Naive thymus-derived CD4-positive, alpha-beta T cell (primary cell): ENCODE measurements around the gene ICOSLG. TPM values are rescaled to one million over a fixed set of nuclear protein-coding genes. Genes with fewer than 3 reads are reported as not detected.
"Not testable (repeated sequence)": the region's sequence is repeated elsewhere in the genome, so short reads cannot be mapped to it uniquely, and the experiment has no call there.

Source experiments
- ATAC-seq: fragments of 150-1000 bp; cut with Tn5 transposase; 2 replicates; pipeline ENCODE4 v1.10.0; 2021; ENCODE audit warnings: mild to moderate bottlenecking, moderate library complexity
- CTCF ChIA-PET: fragments of 350-600 bp; sonication (Branson Sonifier 250); formaldehyde crosslinking; loops from one replicate; lab custom pipeline; 2021; ENCODE audit warnings: antibody characterized with exemption; lab: Charles Lee
- POLR2A ChIA-PET: fragments of 350-600 bp; sonication (Branson Sonifier 250); formaldehyde crosslinking; loops from one replicate; lab custom pipeline; 2021; ENCODE audit warnings: antibody characterized with exemption, inconsistent platforms; lab: Charles Lee
- DNase-seq, 9 donors: peaks; one replicate each; pipeline versions ENCODE4 v3.0.0 to v3.0.0-alpha.2; 2020 to 2022; ENCODE audit warnings: mixed read lengths in 1 of 9
- H3K27ac ChIP-seq: one replicate; pipeline ENCODE4 v1.7.0; 2013; ENCODE audit warnings: mild to moderate bottlenecking, low read depth, low read length, moderate library complexity
- H3K27me3 ChIP-seq, 2 donors: one replicate each; pipeline ENCODE4 v1.7.0; 2013; ENCODE audit warnings: low read length in 2 of 2, mild to moderate bottlenecking in 2 of 2, moderate library complexity in 2 of 2; ENCODE audit not compliant: control insufficient read depth in 2 of 2, insufficient read depth in 2 of 2
- H3K36me3 ChIP-seq, 3 experiments: 1 replicate in 2 of 3; 2 replicates in 1 of 3; pipeline ENCODE4 v1.7.0; 2013; ENCODE audit warnings: low read length in 3 of 3, mild to moderate bottlenecking in 3 of 3, moderate library complexity in 1 of 3; ENCODE audit not compliant: insufficient read depth in 3 of 3, control insufficient read depth in 2 of 3
- H3K4me1 ChIP-seq, 2 donors: one replicate each; pipeline ENCODE4 v1.7.0; 2013; ENCODE audit warnings: low read length in 2 of 2, mild to moderate bottlenecking in 2 of 2, moderate library complexity in 1 of 2; ENCODE audit not compliant: control insufficient read depth in 2 of 2, insufficient read depth in 2 of 2
- H3K4me3 ChIP-seq: 2 replicates; pipeline ENCODE4 v1.7.0; 2013; ENCODE audit warnings: mild to moderate bottlenecking, low read length
- H3K9me3 ChIP-seq, 3 experiments: 1 replicate in 2 of 3; 2 replicates in 1 of 3; pipeline ENCODE4 v1.7.0; 2013; ENCODE audit warnings: low read length in 3 of 3; ENCODE audit not compliant: control insufficient read depth in 2 of 3
- H3K27ac Mint-ChIP-seq, 9 donors: one replicate each; pipeline ENCODE4 v1.8.0; 2020 to 2022; ENCODE audit warnings: mixed read lengths in 9 of 9, mild to moderate bottlenecking in 8 of 9, moderate library complexity in 5 of 9, inconsistent platforms in 2 of 9
- H3K27me3 Mint-ChIP-seq, 5 donors: one replicate each; pipeline ENCODE4 v1.8.0; 2021 to 2022; ENCODE audit warnings: mixed read lengths in 5 of 5, mild to moderate bottlenecking in 1 of 5
- H3K36me3 Mint-ChIP-seq, 5 donors: one replicate each; pipeline ENCODE4 v1.8.0; 2020 to 2022; ENCODE audit warnings: mixed read lengths in 5 of 5, mild to moderate bottlenecking in 3 of 5, inconsistent platforms in 1 of 5
- H3K4me1 Mint-ChIP-seq, 7 donors: one replicate each; pipeline ENCODE4 v1.8.0; 2020 to 2022; ENCODE audit warnings: mixed read lengths in 7 of 7, mild to moderate bottlenecking in 3 of 7, inconsistent platforms in 1 of 7
- H3K4me3 Mint-ChIP-seq, 10 donors: one replicate each; pipeline ENCODE4 v1.8.0; 2020 to 2022; ENCODE audit warnings: mild to moderate bottlenecking in 10 of 10, mixed read lengths in 10 of 10, moderate library complexity in 6 of 10, inconsistent platforms in 2 of 10
- H3K9me3 Mint-ChIP-seq, 11 donors: one replicate each; pipeline ENCODE4 v1.8.0; 2020 to 2022; ENCODE audit warnings: mixed read lengths in 11 of 11, mild to moderate bottlenecking in 4 of 11, inconsistent platforms in 1 of 11, moderate library complexity in 1 of 11
- intact Hi-C, 2 donors: fragments of 100-400 bp; cut with micrococcal nuclease; formaldehyde crosslinking; loops; one replicate each; pipeline ENCODE4 v1.15.1; 2023
- polyA plus RNA-seq, 2 donors: library from polyadenylated mRNA; unstranded; fragments of 300-500 nt; fragmentation: Illumina TruSeq; gene quantifications; one replicate each; pipeline ENCODE4 v1.2.3, GENCODE V29; 2021
- total RNA-seq, 6 experiments: library from RNA in 5 of 6; stranded (reverse) in 5 of 6; gene quantifications; 1 replicate in 5 of 6; 2 replicates in 1 of 6; pipeline ENCODE4 v1.2.3 and lab custom pipeline; 2021 to 2026

Gene ICOSLG
- total and polyA plus RNA-seq, 7 experiments from 2014 or later = 0.45 to 20.4 (median 4.9) TPM

GRCh38 chr21:44260066-44260465 is 19.3 kb upstream of the ICOSLG start:
- H3K27me3 ChIP-seq = no peaks in the 10 kb centered on the region
- Mint-ChIP-seq H3K27ac (no peak overlapping the region), H3K27me3 (peaks cover 0 to 7% (median 0%) of the 10 kb centered on the region in 5 donors), H3K9me3 (peaks cover 0 to 1% (median 0%) of the 10 kb centered on the region in 11 donors), H3K36me3 (no peaks in the 10 kb centered on the region), H3K4me1 (no peaks in the 10 kb centered on the region), H3K4me3 (no peak overlapping the region)
- H3K4me3 ChIP-seq = no peak overlapping the region
- H3K9me3 ChIP-seq = no peaks in the 10 kb centered on the region
- H3K4me1 ChIP-seq = no peaks in the 10 kb centered on the region
- H3K27ac ChIP-seq = no peak overlapping the region
- ATAC-seq = no peak
- intact Hi-C loops = no loop called here
- CTCF ChIA-PET = no interaction called here
- no peaks in the 10 kb centered on the region for H3K36me3 ChIP-seq
- no peak for DNase-seq
- POLR2A ChIA-PET = no interaction called here

DNA sequence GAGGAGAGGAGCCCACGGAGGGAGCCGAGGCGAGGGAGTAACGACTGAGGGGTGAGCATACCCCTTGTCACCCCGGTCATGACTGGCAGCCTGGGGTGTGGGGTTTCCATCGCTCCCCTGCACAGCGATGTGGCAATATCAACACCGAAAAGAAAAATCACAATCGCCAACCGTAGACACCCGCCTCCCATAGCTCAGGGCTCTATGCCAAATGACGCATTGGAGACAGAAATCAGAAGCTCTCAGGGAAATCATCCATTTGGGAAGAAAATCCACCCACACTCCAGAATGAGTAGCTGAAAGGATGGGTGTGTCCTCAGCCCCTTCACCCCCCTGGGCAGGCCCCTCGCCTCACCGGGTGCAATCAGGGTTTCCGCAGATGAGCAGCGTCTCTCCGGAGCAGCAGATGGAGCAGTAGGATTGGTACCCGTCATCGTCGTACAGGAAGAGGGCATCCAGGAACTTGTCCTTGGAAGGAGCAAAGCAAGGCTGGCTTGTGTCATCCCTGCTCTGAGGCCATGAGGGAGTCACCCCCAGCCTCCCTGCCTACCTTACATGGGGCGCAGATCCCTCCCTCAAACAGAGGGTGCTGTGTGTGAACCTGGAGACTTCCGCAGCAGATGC is 18.5 kb upstream of the ICOSLG start:
- no peak for DNase-seq
- H3K27me3 Mint-ChIP-seq = peaks cover 0 to 9% (median 0%) of the 10 kb centered on the region in 5 donors
- no peaks in the 10 kb centered on the region for H3K4me1 ChIP-seq
- no peaks in the 10 kb centered on the region for H3K27me3 ChIP-seq
- no peaks in the 10 kb centered on the region for H3K9me3 ChIP-seq
- no peaks in the 10 kb centered on the region for H3K36me3 Mint-ChIP-seq
- H3K4me1 Mint-ChIP-seq = peaks cover 0 to 3% (median 0%) of the 10 kb centered on the region in 7 donors
- ATAC-seq = no peak
- H3K4me3 Mint-ChIP-seq = no peak overlapping the region
- H3K27ac ChIP-seq = no peak overlapping the region
- CTCF ChIA-PET = interaction anchor here (0.8 kb wide), 1 partner anchor 341 kb away, joined by 3 read pairs; no protein-coding TSS in a partner anchor
- peaks cover 0 to 1% (median 0%) of the 10 kb centered on the region in 11 donors for H3K9me3 Mint-ChIP-seq
- H3K27ac Mint-ChIP-seq = peak overlapping the region in 2 of 9 donors; percentile 21 to 41
- POLR2A ChIA-PET = no interaction called here
- intact Hi-C loops = no loop called here
- H3K4me3 ChIP-seq = no peak overlapping the region
- H3K36me3 ChIP-seq = no peaks in the 10 kb centered on the region

DNA sequence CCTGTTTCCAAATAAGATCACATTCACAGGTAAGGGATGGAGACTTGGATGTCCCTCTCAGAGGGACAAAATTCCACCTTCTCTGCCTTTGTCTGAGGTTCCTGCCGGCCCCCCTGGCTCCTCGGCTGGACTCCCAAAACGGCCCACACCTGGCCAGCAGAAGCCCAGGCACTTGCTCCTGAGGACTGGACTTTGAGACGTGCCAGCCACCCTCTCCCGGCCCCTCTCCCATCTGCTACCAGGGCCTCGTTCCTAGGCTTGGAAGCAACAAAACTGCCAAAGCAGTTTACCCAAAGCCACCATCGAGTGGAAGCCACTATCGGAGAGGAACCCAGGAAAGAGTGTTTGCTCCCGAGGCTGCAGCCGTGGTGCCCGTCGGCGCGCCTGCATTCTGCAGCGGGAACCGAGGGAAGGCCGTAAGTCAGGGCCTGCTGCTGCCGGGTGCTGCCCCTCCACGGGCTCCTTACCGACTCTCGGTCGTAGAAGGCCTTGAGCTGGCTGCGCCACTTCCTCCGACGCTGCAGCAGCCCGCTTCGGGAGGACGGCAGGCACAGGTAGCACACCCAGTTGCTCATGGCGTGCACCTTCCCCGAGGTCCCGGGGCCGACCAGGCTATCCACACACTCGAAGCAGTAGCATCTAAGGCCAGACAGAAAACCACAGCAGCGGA is 17.4 kb upstream of the ICOSLG start:
- CTCF ChIA-PET = interaction anchor here (0.6 to 0.8 kb wide), 2 partner anchors 340 to 590 kb away, joined by 3 read pairs; no protein-coding TSS in a partner anchor
- no peaks in the 10 kb centered on the region for H3K9me3 ChIP-seq
- no peak overlapping the region for H3K4me3 ChIP-seq
- Mint-ChIP-seq H3K27ac (peak overlapping the region in 1 of 9 donors; percentile 49), H3K9me3 (peaks cover 0 to 1% (median 0%) of the 10 kb centered on the region in 11 donors), H3K36me3 (no peaks in the 10 kb centered on the region), H3K4me3 (no peak overlapping the region), H3K4me1 (peaks cover 0 to 3% (median 0%) of the 10 kb centered on the region in 7 donors), H3K27me3 (peaks cover 0 to 14% (median 0%) of the 10 kb centered on the region in 5 donors)
- intact Hi-C loops = no loop called here
- no peak overlapping the region for H3K27ac ChIP-seq
- ATAC-seq (no peak), DNase-seq (no peak)
- no peaks in the 10 kb centered on the region for H3K4me1 ChIP-seq
- H3K27me3 ChIP-seq = no peaks in the 10 kb centered on the region
- POLR2A ChIA-PET = no interaction called here
- no peaks in the 10 kb centered on the region for H3K36me3 ChIP-seq

- Mint-ChIP-seq H3K27ac (no peak overlapping the region), H3K36me3 (no peaks in the 10 kb centered on the region), H3K9me3 (peaks cover 0 to 1% (median 0%) of the 10 kb centered on the region in 11 donors), H3K4me1 (peaks cover 0 to 3% (median 0%) of the 10 kb centered on the region in 7 donors), H3K27me3 (peaks cover 0 to 14% (median 0%) of the 10 kb centered on the region in 5 donors), H3K4me3 (no peak overlapping the region)
- ChIA-PET CTCF (no interaction called here), POLR2A (no interaction called here)
- no peaks in the 10 kb centered on the region for H3K27me3 ChIP-seq
- ATAC-seq = no peak
- DNase-seq = no peak
- H3K4me3 ChIP-seq = no peak overlapping the region
- H3K9me3 ChIP-seq = no peaks in the 10 kb centered on the region
- no peaks in the 10 kb centered on the region for H3K4me1 ChIP-seq
- no peaks in the 10 kb centered on the region for H3K36me3 ChIP-seq
- intact Hi-C loops = no loop called here
- H3K27ac ChIP-seq = no peak overlapping the region
Observed at GRCh38 chr21:44255511-44255981, 14.8 kb upstream of the ICOSLG start.

- intact Hi-C loops = no loop called here
- Mint-ChIP-seq H3K4me1 (peaks cover 0 to 3% (median 0%) of the 10 kb centered on the region in 7 donors), H3K36me3 (no peaks in the 10 kb centered on the region), H3K27ac (no peak overlapping the region), H3K9me3 (no peaks in the 10 kb centered on the region), H3K27me3 (peaks cover 0 to 8% (median 0%) of the 10 kb centered on the region in 5 donors), H3K4me3 (no peak overlapping the region)
- ChIA-PET CTCF (no interaction called here), POLR2A (no interaction called here)
- Histone ChIP-seq H3K9me3 (no peaks in the 10 kb centered on the region), H3K4me1 (no peaks in the 10 kb centered on the region), H3K27ac (no peak overlapping the region), H3K4me3 (no peak overlapping the region), H3K36me3 (no peaks in the 10 kb centered on the region), H3K27me3 (no peaks in the 10 kb centered on the region)
- no peak for ATAC-seq
- DNase-seq = no peak
Observed at GRCh38 chr21:44253832-44254710, 13.3 kb upstream of the ICOSLG start.

- H3K4me3 ChIP-seq, H3K36me3 ChIP-seq, ATAC-seq, H3K27ac Mint-ChIP-seq, DNase-seq, H3K9me3 ChIP-seq, H3K27ac ChIP-seq, H3K4me3 Mint-ChIP-seq, H3K27me3 ChIP-seq, CTCF ChIA-PET, H3K9me3 Mint-ChIP-seq, H3K27me3 Mint-ChIP-seq, H3K36me3 Mint-ChIP-seq, H3K4me1 ChIP-seq, H3K4me1 Mint-ChIP-seq, POLR2A ChIA-PET, intact Hi-C loops: not testable (repeated sequence)
Observed at GRCh38 chr21:44249204-44250037, 8.7 kb upstream of the ICOSLG start.
